HG02571 (cell line): ENCODE measurements around the gene SUSD1.

Experiments used
- ATAC-seq: cut with Tn5 transposase; IDR thresholded peaks from one replicate; pipeline ENCODE4 v1.9.1; 2021; ENCODE audit warnings: mild to moderate bottlenecking, moderate library complexity; ENCODE audit not compliant: unreplicated experiment

The SUSD1 gene

DNA sequence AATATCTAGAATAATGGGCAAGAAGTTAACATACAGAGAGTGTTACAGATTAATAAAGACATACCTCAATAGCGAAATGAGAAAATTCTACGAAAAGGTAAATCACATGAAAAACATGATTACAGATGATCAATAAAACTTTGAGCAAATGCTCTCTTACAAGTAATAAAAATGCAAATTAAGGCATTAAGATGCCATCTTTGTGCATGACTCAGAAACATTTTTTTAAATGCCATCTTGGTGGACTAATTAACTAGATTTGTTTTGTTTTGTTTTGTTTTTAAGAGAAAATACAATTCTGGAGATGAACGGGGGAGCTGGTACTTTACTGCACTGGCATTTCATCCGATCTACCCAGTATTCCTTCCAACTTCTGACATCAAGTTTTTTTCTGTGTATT lies 130.2 kb downstream of the SUSD1 start:
- ATAC-seq = no peak

DNA sequence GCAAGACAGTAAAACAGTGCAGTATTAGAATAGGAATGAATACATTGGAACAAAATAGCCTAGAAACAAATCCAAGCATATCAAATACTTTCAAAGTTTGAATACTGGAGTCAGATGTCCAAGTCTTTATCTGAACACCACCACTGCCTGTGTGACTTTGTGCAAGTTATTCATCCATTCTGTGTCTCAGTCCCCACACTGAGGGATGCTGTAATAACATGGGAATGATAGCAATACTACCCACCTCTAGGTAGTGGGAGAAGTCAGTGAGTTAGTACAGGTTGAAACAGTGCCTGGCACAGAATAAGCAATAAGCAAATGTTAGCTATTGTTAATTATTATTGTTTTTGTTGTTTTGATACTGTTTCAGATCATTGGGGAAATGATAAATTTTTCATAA lies 130.9 kb downstream of the SUSD1 start:
- no peak for ATAC-seq

DNA sequence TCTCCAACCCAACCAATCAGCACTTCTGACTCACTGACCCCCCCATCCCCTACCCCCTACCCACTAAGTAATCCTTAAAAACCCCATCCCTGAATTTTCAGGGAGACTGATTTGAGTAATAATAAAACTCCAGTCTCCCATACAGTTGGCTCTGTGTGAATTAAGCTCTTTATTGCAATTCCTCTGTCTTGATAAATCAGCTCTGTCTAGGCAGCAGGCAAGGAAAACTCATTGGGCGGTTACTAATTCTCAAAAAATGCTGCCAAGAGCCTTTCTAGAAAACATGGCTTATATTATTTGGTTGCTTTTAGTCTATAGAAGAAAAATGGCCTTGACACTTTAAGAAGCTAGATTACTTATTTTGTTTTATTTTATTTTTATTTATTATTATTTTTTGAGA lies 131.7 kb downstream of the SUSD1 start:
- no peak for ATAC-seq

DNA sequence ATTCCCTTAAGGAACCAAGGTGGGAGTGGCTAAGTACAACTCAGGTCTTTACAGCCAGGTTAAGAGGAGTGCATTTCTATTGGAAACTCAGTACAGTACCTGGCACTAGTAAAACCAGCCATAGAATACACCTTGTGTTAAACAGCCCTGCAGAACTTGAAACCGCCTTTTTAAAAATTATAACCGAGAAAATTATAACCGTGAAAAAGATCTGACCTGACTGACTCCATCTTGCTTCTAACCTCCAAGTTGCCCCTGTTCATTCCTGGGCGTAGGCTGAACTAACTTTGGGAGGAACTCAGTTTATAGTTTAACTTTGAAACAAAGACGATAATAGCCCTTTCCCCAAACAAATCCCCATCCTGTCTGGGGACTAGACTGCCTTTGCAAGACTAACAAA lies 132.3 kb downstream of the SUSD1 start:
- no peak for ATAC-seq

DNA sequence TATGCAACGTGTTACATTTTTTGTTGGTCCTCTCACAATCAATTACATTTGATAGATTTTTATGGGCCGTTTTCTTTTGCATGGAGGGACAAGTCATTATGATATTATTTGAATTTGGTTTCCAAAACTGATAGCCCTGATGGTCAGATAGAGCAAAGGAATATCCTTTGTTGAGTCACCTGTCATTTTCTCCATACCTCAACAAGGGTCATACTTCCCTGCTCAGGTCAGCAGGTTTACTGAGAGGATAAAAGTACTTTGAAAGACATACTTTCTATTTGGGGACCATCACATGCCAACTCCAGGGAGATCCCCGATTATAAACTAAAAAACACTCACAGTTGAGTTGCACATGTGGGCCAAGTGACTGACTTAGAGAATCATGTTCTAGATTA lies 132.9 kb downstream of the SUSD1 start:
- ATAC-seq = no peak

DNA sequence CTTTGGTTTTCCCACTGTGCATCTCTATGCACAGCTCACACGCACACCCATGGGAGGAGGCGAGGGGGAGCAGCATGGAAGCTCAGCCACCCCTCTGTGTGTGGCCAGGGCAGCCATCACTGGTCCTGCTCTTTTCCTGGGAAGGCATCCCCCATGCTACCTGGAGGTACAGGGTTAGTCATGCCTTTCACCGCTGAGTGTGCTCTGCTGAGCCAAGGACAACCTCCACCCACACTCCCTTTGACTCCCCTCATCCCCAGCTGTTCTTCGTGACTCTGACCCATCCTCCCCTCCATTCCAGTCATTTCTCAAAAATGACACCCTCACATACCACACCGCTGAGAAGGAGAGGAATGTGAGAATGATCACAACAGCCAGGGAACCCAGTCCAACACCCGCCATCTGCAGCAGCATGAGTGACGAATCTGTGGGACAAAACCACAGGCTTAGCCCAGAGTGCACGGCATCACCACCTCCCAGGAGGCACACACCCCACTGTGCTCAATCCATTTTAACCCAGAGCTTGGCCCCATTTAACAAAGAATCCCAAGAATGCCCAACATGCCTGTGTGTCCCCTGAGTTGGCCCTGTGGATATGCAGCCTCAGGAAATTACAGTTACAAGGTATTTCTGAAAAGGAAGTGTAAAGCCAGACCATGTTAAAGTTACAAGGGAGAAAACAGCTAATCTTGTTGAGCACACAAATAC lies 133.4 kb downstream of the SUSD1 start:
- no peak for ATAC-seq

DNA sequence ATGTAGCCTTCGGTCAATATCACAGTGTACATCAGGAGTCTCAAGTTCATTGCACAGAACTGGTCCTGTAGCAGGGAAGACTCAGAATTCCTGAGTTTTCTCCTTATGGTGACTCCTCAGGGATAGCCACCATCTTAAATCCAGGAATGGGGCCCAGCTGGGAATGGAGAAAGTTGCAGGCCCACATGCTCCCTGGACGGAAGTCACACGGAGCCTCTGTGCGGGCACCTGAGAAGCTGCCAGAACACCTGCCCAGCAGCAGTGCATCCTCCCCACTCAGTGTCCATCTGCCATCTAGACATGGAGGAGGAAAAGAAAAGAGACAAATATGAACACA lies 133.9 kb downstream of the SUSD1 start:
- ATAC-seq = no peak

DNA sequence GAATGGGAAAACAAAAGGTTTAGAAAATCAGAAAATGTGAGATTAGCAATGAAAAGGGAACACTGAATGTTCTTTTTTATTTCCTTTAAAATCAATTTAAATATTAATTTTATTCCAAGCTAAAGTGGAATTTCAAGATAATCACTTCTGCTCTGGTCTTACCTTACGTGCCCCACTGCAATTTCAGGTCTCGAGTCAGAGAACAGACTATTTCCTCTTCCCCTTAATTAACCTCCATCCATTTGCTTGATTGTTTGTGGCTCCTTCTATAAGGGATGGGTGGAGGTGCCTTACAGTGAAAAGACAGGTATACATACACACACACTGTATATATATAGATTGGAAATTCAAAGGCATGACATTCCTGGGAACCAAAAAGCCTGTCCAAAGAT lies 137.1 kb downstream of the SUSD1 start:
- no peak for ATAC-seq

DNA sequence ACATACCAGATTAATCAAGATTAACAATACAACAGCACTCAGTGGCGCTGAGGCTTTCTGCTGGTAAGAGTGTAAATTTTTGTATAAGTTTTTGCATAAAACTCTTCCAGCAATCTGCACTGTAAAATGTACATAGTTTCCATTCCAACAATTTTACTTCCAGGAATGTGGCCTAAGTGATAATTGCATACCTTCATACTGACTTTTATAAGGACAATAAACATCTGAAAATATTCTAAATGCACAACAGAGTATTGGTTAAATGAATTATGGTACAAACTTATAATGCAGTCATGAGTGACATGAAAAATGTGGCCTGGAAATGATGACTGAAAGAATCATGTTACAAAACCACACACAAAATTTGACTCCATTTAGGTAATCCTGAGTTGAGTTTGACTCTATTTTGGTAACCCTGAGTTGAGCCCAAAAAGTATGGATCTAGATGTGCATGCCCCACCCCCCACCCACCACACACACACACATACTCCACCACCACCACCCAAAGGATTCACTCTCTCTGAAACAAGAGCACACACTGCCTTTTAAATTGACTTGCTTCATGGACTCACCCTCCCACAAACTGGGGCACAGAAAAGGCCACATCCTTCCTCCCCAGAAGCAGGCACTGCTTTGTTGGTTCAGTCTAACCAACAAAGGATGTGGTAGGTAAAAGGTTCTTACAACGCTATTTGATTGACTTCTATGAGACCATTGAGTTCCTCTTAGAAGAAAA lies 137.6 kb downstream of the SUSD1 start:
- ATAC-seq = no peak

DNA sequence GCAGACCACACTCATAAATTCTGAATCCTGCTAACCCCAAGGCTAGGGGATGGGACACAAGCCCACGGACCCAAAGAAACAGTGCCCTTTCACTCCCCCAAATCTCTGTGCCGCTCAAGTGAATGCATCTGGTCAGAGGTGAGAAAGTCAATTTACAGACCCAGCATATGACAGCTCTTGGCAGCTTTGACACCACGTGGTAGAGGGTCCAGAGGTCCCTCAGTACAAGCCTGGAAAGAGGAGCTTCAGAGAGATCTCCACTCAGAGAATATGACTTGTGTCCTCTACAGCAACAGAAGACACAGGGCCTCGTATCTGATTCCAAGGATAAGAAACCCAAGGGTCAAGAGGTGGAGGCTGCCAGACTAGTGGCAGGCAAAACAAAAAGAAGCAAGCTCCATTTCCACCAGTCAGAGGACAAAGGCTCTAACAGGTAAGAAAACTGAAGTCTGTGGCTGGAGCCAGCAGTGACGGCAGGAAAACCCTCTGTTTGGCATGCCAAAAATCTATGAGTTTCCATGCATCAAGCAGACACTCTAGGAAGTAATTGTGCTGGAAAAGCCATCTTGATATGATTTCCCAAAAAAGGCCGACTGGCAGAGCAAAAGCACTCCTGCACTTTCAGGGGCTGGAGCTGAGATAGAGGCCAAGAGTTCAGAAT lies 139.8 kb downstream of the SUSD1 start:
- no peak for ATAC-seq

DNA sequence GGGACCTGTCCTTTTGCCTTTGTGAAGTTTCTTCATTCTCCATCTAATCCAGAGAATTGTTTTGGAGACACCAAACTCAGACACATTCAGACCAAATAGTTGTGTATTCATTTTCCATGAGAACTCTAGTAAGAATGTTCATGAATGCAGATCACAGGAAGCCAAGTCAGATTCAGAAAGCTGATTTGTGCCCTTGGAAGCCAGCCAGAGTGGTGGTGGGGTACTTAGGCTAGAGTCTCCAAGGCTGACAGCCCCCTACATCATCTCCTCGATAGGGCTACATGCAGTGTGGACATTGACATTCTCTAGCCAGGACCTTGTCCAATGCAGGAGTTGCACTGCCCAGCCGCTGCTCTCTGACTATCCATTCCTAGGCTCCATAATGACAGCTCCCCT lies 140.9 kb downstream of the SUSD1 start:
- ATAC-seq = no peak

DNA sequence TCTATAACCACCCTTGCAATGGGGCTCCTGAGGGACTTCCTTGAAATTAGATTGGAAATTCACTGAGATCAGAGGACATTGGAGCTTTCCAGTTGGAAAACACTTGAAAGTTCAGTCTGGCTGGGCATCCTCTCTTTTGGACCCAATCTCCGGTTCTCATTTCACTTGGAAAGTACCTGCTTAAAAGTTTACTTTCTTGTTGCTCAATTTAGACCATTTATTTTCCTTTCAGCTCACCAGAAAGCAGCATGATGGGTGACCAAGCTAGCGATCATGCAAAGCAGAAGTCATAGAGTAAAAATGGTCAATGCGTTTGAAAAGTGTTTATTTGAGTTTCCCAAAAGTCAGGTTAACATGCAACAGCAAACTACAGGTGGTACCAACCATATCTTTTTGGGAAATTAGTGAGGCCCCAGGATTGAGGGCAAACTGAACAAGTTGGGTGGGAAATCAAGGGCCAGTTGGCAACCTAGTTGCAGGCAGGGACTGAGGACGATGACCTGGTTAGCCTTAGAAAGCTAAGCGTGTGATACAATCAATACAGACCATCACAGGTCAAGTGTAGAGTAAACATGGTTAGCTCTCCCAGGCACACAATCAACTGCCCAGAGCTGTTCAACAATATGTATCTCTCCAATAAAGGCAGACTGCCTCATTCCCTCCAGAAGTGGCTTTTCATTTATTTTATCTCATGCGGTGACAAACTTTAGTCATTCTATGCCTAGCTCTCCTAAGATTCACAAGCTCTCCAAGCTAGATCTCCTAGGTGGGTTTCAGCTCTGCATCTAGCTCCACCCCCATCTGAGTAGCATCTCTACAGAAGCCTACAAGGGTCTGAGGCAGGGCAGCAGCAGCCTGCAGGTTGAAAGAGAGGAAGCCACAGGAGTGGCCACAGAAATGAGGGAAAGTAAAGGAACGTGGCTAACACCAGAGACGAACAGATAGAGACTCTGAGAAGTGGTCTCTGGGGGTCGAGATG lies 141.6 kb downstream of the SUSD1 start:
- no peak for ATAC-seq

DNA sequence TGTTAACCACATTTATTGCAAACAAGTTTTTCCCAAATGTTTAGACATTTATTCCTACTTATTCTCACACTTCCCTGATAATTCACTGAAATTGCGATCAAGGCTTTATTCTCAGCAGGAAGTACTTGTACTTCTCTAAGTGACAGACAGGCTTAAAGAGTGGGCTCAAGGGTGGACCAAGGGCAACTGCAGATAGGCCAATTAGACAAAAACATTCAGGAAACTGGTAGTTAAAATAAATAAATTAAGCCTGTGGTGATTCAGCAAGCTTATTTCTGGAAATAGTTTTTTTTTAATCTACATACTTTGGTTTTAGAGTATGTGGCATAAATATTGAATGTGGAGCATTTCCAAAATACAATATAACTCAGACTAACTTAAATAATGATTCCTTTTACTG lies 142.4 kb downstream of the SUSD1 start:
- ATAC-seq = no peak

DNA sequence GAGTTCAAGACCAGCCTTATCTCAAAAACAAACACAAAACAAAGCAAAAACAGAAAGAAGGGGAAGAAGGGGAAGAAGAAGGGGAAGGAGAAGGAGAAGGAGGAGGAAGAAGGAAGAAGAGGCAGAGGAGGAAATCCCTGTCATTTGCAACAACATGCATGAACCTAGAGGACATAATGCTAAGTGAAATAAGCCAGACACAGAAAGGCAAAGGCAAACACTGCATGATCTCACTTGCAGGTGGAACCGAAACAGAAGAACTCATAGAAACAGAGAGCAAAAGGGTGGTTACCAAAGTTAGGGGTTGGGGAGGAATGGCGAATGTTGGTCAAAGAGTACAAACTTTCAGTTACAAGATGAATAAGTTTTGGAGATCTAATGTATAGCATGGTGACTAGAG lies 143.1 kb downstream of the SUSD1 start:
- peak; percentile 50 for ATAC-seq

DNA sequence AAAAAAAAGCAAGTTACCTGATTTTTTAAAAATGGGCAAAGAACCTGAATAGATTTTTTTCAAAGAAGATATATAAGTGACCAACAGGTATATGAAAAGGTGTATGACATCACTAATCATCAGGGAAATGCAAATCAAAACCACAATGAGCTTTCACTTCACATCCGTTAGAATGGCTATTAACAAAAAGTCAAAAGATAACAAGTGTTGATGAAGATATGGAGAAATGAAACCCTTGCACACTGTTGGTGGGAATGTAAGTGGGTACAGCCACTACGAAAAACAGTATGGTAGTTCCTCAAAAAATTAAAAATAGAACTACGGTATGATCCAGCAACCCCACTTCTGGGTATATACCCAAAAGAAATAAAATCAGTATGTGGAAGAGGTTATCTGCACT lies 143.7 kb downstream of the SUSD1 start:
- ATAC-seq = no peak

DNA sequence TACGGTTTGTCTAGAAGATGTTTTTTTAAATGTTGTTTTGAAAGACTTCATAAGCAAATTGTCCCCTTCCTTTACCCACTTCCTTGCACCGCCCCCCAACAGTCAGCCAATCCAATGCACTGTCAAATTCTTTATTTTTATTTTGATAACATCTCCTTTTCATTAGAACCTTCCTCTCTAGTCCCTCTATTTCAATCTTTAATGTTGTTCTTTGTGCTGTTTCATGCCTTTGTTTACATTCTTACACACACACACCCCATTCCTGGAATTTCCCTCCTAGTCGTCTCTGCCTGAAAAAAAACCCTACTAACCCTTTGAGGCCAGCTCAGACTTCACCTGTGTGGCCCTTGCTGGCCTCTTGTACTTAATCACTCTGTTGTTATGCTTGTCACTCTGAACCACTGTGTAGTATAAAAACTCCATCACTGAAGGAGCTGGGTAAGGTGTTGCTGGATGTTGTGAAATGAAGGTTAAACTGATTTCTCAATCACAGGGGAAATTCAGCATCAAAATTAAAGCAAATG lies 145.1 kb downstream of the SUSD1 start:
- ATAC-seq = no peak

DNA sequence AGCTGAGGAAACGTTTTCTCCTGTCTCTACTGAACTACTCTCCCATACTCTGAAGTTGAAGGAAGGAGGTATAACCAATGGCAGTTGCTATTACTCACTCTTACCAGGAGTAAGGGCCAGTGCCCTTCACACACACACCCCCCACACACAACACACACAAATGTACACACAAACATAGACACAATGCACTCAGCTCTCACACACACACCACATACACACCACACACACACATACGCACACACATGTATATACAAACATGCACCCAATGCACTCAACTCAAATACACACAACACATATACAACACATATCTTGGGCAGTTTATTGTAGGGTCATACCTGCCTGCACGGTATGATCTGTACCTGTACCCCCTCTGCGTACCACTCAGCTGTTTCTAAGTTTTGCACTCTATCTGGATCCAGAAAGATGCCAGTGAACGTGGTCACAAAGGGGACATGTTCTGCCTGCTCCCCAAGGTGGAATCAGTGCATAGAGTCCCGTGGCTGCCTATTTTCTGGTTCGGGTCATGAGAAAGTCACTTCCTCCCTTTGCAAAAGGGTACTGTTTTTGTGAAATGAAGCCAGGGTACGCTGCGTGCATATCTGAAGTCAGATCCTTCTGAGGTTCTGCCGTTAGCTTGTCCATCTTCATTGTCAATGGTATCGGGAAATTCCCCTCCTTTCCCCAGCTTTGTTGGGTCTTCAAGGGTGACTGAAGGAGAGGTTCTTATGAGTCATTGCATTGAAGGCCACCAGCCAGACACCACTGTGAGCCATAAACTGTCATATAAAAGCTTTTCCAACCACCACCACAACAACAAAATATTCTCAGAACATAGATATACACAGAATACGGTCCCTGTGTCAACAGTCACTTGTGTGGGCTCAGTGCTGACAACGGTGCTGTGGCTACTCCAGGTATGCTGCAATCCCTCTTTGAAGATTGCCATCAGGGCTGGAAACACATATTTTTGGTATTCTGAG lies 146.6 kb downstream of the SUSD1 start:
- peak; percentile 42 for ATAC-seq

DNA sequence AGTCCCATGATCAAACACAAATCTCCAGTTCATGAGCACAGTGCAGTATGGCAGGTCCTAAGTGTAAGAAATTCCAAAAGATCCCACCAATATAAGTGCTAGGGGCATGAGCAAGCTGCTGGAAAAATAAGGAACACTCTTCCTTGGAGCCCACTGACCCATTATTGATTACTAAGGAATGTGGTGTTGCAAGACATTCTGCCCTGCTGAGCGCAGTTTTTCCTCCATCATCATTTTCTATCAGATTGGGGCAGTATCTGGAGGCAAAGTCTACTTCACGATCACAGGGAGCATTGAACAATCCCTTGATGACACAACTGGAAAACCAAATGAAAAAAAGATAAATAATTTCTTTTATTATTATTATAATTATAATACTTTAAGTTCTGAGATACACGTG lies 149.2 kb downstream of the SUSD1 start:
- no peak for ATAC-seq

DNA sequence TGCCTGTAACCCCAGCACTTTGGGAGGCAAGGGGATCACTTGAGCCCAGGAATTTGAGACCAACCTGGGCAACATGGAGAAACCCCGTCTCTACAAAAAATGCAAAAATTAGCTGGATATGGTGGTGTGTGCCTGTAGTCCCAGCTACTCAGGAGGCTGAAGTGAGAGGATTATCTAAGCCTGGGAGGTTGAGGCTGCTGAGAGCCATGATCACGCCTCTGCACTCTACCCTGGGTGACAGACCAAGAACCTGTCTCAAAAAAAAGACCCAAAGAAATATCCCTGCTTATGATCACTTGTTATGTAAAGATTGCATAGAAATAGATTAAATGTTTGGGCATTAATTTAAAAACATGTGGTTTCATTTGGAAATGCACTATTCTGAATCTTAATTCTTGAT lies 153.4 kb downstream of the SUSD1 start:
- ATAC-seq = no peak
